Measurements from ENCODE around the gene MTG2. TPM values are rescaled to one million over a fixed set of nuclear protein-coding genes. Genes with fewer than 3 reads are reported as not detected.

Gene MTG2
- total and polyA plus RNA-seq, 2 of the 13 experiments (the other 11 are each of a cell fraction or from before 2014, with no cell fraction given) = 20.4 to 37.8 TPM

- TF ChIP-seq DRAP1 (CRISPR knock-in tag; IDR thresholded peaks at IDR 0.05) (no peak), ZNF839 (CRISPR knock-in tag; IDR thresholded peaks at IDR 0.05; ENCODE audit: borderline replicate concordance) (no peak), DR1 (CRISPR knock-in tag; IDR thresholded peaks at IDR 0.05) (0 out of 2 replicates have a peak, but pooled peaks have one; percentile 39), ZSCAN9 (CRISPR knock-in tag; IDR thresholded peaks at IDR 0.05; ENCODE audit: borderline replicate concordance) (peak; percentile 88; the same call in 1 of the 2 replicates), ZNF678 (CRISPR knock-in tag; IDR thresholded peaks at IDR 0.05) (no peak), CC2D1A (CRISPR knock-in tag; IDR thresholded peaks at IDR 0.05) (no peak), ZNF740 (CRISPR knock-in tag; IDR thresholded peaks at IDR 0.05) (no peak; the same call in 1 of the 2 replicates), E2F2 (CRISPR knock-in tag; IDR thresholded peaks at IDR 0.05; ENCODE audit: borderline replicate concordance) (no peak; the same call in 1 of the 2 replicates), ZNF615 (CRISPR knock-in tag; IDR thresholded peaks at IDR 0.05; ENCODE audit: borderline replicate concordance) (no peak), ZNF556 (CRISPR knock-in tag; IDR thresholded peaks at IDR 0.05; ENCODE audit: borderline replicate concordance) (no peak), PRPF4 (IDR thresholded peaks at IDR 0.05; ENCODE audit: low read depth, low read length, poor library complexity, severe bottlenecking) (no peak), ATAD3A (CRISPR knock-in tag; IDR thresholded peaks at IDR 0.05) (no peak), SRSF4 (IDR thresholded peaks at IDR 0.05; ENCODE audit: low read depth, low read length, poor library complexity, severe bottlenecking) (no peak), TCF12 (IDR thresholded peaks at IDR 0.05) (no peak), TCF12 (CRISPR knock-in tag; IDR thresholded peaks at IDR 0.05) (peak; percentile 79), ZNF891 (CRISPR knock-in tag; IDR thresholded peaks at IDR 0.05) (peak; percentile 67; the same call in 1 of the 2 replicates), ZSCAN30 (CRISPR knock-in tag; IDR thresholded peaks at IDR 0.05) (no peak), ZSCAN20 (CRISPR knock-in tag; IDR thresholded peaks at IDR 0.05; ENCODE audit: borderline replicate concordance) (peak; percentile 86; the same call in 1 of the 2 replicates), MAFK (conservative IDR thresholded peaks at IDR 0.05 in 1 of 2, IDR thresholded peaks at IDR 0.05 in 1 of 2; ENCODE audit: low read length in 2 of 2) (no peak), TRAFD1 (CRISPR knock-in tag; IDR thresholded peaks at IDR 0.05; ENCODE audit: borderline replicate concordance) (no peak), ZNF362 (CRISPR knock-in tag; IDR thresholded peaks at IDR 0.05; ENCODE audit: borderline replicate concordance) (no peak), JUND (CRISPR knock-in tag; IDR thresholded peaks at IDR 0.05) (no peak), TMF1 (CRISPR knock-in tag; IDR thresholded peaks at IDR 0.05; ENCODE audit: low read depth) (peak; percentile 90), MAFG (CRISPR knock-in tag; IDR thresholded peaks at IDR 0.05) (no peak), MXD3 (CRISPR knock-in tag; IDR thresholded peaks at IDR 0.05) (peak; percentile 93)
Measured at GRCh38 chr20:62219992-62220665, 37.3 kb downstream of the MTG2 start, which contains the start of gene HRH3 (continued).

Data from HepG2 (cell line).